ENCODE results near the gene PPP3CA. TPM values are rescaled to one million over a fixed set of nuclear protein-coding genes. Genes with fewer than 3 reads are reported as not detected.

Gene PPP3CA
- total RNA-seq, 1 experiment from 2014 or later, result 15.5 TPM

DNA sequence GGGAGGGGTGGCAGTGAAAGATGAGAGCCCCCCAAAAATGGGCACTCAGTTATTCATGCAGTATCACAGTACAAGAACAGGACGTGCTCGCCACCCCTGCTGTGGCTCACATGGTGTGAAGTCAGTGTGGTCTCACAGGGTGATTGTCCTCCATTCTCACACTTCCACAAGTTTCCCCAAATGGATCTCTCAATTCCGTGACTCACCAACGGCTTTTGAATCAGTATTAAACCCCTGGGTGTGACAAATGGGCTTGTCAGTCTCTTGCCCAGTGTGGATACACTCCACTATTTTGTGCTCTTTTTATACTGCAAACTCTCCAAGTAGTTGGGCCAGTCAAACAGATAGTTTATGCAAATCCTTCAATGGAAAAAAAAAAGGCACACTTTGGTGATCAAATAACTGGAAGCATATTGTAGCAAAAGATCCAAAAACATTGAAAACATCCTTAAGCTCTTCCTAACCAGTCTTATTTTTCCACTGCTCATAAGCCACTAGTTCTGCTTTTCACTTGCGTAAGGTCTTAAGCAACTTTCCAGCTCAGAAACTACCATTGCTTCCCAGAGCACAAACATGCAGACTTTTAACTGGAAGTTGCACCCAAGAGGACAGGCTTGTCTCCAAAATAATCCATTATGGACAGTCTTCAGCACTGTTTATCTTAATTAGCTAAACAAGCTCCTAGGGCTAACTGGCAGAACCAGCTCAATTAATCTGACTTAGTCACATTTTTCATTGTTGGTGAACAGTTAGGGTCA is 365.7 kb downstream of the PPP3CA start:
- Histone ChIP-seq H3K4me3 (ENCODE audit: low read length) (no peak overlapping the region), H3K4me1 (ENCODE audit: insufficient read depth, low read length) (peaks cover 6% of the 10 kb centered on the region; the same call in 1 of the 2 replicates), H3K9me3 (ENCODE audit: low read length) (no peaks in the 10 kb centered on the region), H3K9ac (ENCODE audit: low read length) (no peak overlapping the region), H3K9me2 (replicated peaks; ENCODE audit: low read length) (no peaks in the 10 kb centered on the region), H3K79me2 (ENCODE audit: low read length) (no peaks in the 10 kb centered on the region), H3K4me2 (ENCODE audit: low read length) (no peak overlapping the region), H2AFZ (ENCODE audit: low read length) (no peak overlapping the region), H3K27ac (ENCODE audit: low read length) (no peak overlapping the region), H3K36me3 (ENCODE audit: low read depth, low read length) (no peaks in the 10 kb centered on the region), H4K20me1 (ENCODE audit: low read length) (no peaks in the 10 kb centered on the region), H3F3A (ENCODE audit: low read length, unreplicated experiment) (no peaks in the 10 kb centered on the region), H3K27me3 (ENCODE audit: low read length) (no peaks in the 10 kb centered on the region)
- DNase-seq (no peak), ATAC-seq (no peak)
- intact Hi-C loops (cut with micrococcal nuclease), result no loop called here
- ChIA-PET POLR2A (ENCODE audit: unreplicated experiment) (no interaction called here), CTCF (no interaction called here)
- BruUV-seq (replicated peaks), result no TSS peak
- TF ChIP-seq EZH2 (IDR thresholded peaks at IDR 0.05; ENCODE audit: low read length, unreplicated experiment) (no peak), EZH2phosphoT487 (IDR thresholded peaks at IDR 0.05; ENCODE audit: borderline replicate concordance, low read length) (no peak)
- TF ChIP-seq, protein P1, sequence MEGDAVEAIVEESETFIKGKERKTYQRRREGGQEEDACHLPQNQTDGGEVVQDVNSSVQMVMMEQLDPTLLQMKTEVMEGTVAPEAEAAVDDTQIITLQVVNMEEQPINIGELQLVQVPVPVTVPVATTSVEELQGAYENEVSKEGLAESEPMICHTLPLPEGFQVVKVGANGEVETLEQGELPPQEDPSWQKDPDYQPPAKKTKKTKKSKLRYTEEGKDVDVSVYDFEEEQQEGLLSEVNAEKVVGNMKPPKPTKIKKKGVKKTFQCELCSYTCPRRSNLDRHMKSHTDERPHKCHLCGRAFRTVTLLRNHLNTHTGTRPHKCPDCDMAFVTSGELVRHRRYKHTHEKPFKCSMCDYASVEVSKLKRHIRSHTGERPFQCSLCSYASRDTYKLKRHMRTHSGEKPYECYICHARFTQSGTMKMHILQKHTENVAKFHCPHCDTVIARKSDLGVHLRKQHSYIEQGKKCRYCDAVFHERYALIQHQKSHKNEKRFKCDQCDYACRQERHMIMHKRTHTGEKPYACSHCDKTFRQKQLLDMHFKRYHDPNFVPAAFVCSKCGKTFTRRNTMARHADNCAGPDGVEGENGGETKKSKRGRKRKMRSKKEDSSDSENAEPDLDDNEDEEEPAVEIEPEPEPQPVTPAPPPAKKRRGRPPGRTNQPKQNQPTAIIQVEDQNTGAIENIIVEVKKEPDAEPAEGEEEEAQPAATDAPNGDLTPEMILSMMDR (conservative IDR thresholded peaks at IDR 0.05; ENCODE audit: low read depth, low read length), result no peak

DNA sequence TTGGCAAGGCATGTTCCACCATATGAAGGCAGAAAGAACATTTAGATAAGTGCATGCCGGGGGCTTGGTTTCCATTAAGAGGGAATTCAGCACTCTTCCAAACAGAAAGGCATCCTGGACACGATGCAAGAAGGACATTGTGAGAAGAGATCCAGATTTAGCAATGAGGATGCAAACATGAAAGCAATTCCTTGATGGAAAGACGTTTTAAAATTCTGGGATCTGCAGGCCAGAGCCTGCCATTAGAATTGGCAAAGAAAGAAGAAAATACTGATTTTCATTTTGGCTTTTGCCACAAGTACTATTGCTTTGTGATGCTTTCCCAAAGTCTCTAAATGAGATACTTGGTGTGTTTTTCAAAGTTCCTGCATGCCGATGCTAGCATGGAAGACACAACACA is 367.6 kb downstream of the PPP3CA start:
- no peaks in the 10 kb centered on the region for H3K27me3 ChIP-seq (ENCODE audit: low read length)
- intact Hi-C loops (cut with micrococcal nuclease), result no loop called here
- no peaks in the 10 kb centered on the region for H3K9me2 ChIP-seq (replicated peaks; ENCODE audit: low read length)
- no peak for DNase-seq
- no peak overlapping the region for H3K4me2 ChIP-seq (ENCODE audit: low read length)
- TF ChIP-seq EZH2phosphoT487 (IDR thresholded peaks at IDR 0.05; ENCODE audit: borderline replicate concordance, low read length) (no peak), EZH2 (IDR thresholded peaks at IDR 0.05; ENCODE audit: low read length, unreplicated experiment) (no peak)
- TF ChIP-seq, protein P1 (conservative IDR thresholded peaks at IDR 0.05; ENCODE audit: low read depth, low read length), result no peak
- H3K4me3 ChIP-seq (ENCODE audit: low read length), result no peak overlapping the region
- no peaks in the 10 kb centered on the region for H3F3A ChIP-seq (ENCODE audit: low read length, unreplicated experiment)
- BruUV-seq (replicated peaks), result no TSS peak
- no peak overlapping the region for H3K27ac ChIP-seq (ENCODE audit: low read length)
- POLR2A ChIA-PET (ENCODE audit: unreplicated experiment), result no interaction called here
- H3K79me2 ChIP-seq (ENCODE audit: low read length), result no peaks in the 10 kb centered on the region
- no peak overlapping the region for H2AFZ ChIP-seq (ENCODE audit: low read length)
- no peaks in the 10 kb centered on the region for H3K9me3 ChIP-seq (ENCODE audit: low read length)
- H3K9ac ChIP-seq (ENCODE audit: low read length), result no peak overlapping the region
- CTCF ChIA-PET, result no interaction called here
- H4K20me1 ChIP-seq (ENCODE audit: low read length), result no peaks in the 10 kb centered on the region
- no peaks in the 10 kb centered on the region for H3K36me3 ChIP-seq (ENCODE audit: low read depth, low read length)
- no peaks in the 10 kb centered on the region for H3K4me1 ChIP-seq (ENCODE audit: insufficient read depth, low read length)
- no peak for ATAC-seq

DNA sequence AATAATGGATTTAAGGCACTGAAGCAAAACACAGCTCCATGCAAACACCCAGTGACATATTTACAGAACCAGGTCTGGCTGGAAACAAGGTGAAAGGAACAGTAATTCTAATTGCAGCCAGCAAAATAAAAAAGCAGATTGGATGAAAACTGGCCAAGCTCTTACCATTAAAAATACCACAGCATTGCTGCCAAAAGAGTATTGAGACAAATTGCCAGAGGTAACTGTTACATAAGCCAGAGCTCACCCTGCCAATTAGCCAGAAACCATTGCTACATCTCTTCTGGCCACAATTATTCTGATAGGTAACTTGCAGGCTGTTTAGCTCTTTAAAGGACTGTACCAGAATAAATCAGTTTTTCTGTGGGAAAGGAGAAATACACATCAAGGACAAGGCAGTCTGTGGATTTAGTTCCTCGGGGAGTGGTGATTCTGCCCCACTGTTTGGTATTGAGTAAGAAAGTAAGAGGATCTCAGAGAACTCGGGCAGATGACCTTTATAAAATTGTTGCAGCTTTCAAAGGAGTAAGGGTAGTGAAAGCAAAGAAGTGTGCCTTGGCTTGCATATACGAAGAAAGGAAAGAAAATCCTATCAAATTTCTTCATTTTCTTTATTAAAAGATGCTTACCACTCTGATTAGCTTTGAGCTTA is 369.5 kb downstream of the PPP3CA start:
- H3K9me2 ChIP-seq (replicated peaks; ENCODE audit: low read length), result no peaks in the 10 kb centered on the region
- intact Hi-C loops (cut with micrococcal nuclease), result no loop called here
- no TSS peak for BruUV-seq (replicated peaks)
- no peaks in the 10 kb centered on the region for H3K79me2 ChIP-seq (ENCODE audit: low read length)
- H3K9ac ChIP-seq (ENCODE audit: low read length), result no peak overlapping the region
- no peak overlapping the region for H2AFZ ChIP-seq (ENCODE audit: low read length)
- no peaks in the 10 kb centered on the region for H3K27me3 ChIP-seq (ENCODE audit: low read length)
- H3K27ac ChIP-seq (ENCODE audit: low read length), result no peak overlapping the region
- no peak overlapping the region for H3K4me2 ChIP-seq (ENCODE audit: low read length)
- no peak for DNase-seq
- ChIA-PET CTCF (no interaction called here), POLR2A (ENCODE audit: unreplicated experiment) (interaction anchor here (0.6 kb wide), 1 partner anchor 37 kb away, joined by 12 read pairs; no protein-coding TSS in a partner anchor)
- H3K4me1 ChIP-seq (ENCODE audit: insufficient read depth, low read length), result no peaks in the 10 kb centered on the region
- no peak for ATAC-seq
- no peaks in the 10 kb centered on the region for H4K20me1 ChIP-seq (ENCODE audit: low read length)
- TF ChIP-seq EZH2phosphoT487 (IDR thresholded peaks at IDR 0.05; ENCODE audit: borderline replicate concordance, low read length) (no peak), EZH2 (IDR thresholded peaks at IDR 0.05; ENCODE audit: low read length, unreplicated experiment) (no peak)
- TF ChIP-seq, protein P1 (conservative IDR thresholded peaks at IDR 0.05; ENCODE audit: low read depth, low read length), result no peak
- H3K36me3 ChIP-seq (ENCODE audit: low read depth, low read length), result no peaks in the 10 kb centered on the region
- no peaks in the 10 kb centered on the region for H3F3A ChIP-seq (ENCODE audit: low read length, unreplicated experiment)
- H3K9me3 ChIP-seq (ENCODE audit: low read length), result no peaks in the 10 kb centered on the region
- no peak overlapping the region for H3K4me3 ChIP-seq (ENCODE audit: low read length)
